H1 (cell line): ENCODE measurements around the gene TET1. TPM values are rescaled to one million over a fixed set of nuclear protein-coding genes. Genes with fewer than 3 reads are reported as not detected.

Experiments used
- CTCF ChIA-PET: fragments of 300-600 bp; sonication (Branson Sonifier 250); formaldehyde crosslinking; loops from one replicate; lab custom pipeline; 2021; ENCODE audit not compliant: partially characterized antibody; lab: Charles Lee
- POLR2A ChIA-PET: fragments of 300-600 bp; sonication (Branson Sonifier 250); formaldehyde crosslinking; loops from one replicate; lab custom pipeline; 2021; ENCODE audit warnings: inconsistent platforms; ENCODE audit not compliant: partially characterized antibody; lab: Charles Lee
- DNase-seq, 2 experiments: peaks; one replicate each; pipeline versions ENCODE4 v3.0.0 to v3.0.0-alpha.2; 2010 to 2022; ENCODE audit warnings: low spot score in 2 of 2, low read depth in 1 of 2, mixed read lengths in 1 of 2
- FAIRE-seq: peaks from 2 replicates; lab custom pipeline; 2011; peaks lifted over from hg19 to GRCh38; lab: Jason Lieb, UNC
- H2AFZ ChIP-seq: 2 replicates; pipeline ENCODE4 v1.8.1; 2012; ENCODE audit warnings: low read length, inconsistent platforms
- H2AK5ac ChIP-seq: 2 replicates; pipeline ENCODE4 v1.6.1; 2013; ENCODE audit warnings: low read depth, low read length
- H2BK120ac ChIP-seq: replicated peaks from 2 replicates; pipeline ENCODE3; 2013; ENCODE audit warnings: low read depth, low read length, inconsistent platforms
- H2BK12ac ChIP-seq: 2 replicates; pipeline ENCODE4 v1.6.1; 2013; ENCODE audit warnings: low read depth, low read length
- H2BK15ac ChIP-seq: 2 replicates; pipeline ENCODE4 v1.6.1; 2013; ENCODE audit warnings: low read length
- H2BK20ac ChIP-seq: 2 replicates; pipeline ENCODE4 v1.6.1; 2013; ENCODE audit warnings: low read length
- H2BK5ac ChIP-seq: 2 replicates; pipeline ENCODE4 v1.6.1; 2013; ENCODE audit warnings: low read depth, low read length
- H3K14ac ChIP-seq: 2 replicates; pipeline ENCODE4 v1.6.1; 2013; ENCODE audit warnings: inconsistent platforms; ENCODE audit not compliant: insufficient read length
- H3K18ac ChIP-seq: 2 replicates; pipeline ENCODE4 v1.6.1; 2013; ENCODE audit warnings: low read length; ENCODE audit errors: extremely low read depth
- H3K23ac ChIP-seq: 2 replicates; pipeline ENCODE4 v1.6.1; 2013; ENCODE audit warnings: inconsistent platforms; ENCODE audit not compliant: insufficient read length
- H3K23me2 ChIP-seq: 2 replicates; pipeline ENCODE4 v1.6.1; 2013; ENCODE audit warnings: low read depth, low read length
- H3K27ac ChIP-seq: 2 replicates; pipeline ENCODE4 v1.6.1; 2011; ENCODE audit warnings: low read depth, low read length, inconsistent platforms
- H3K27me3 ChIP-seq, 4 experiments: replicated peaks in 1 of 4; 1 replicate in 1 of 4; 2 replicates in 3 of 4; pipeline versions ENCODE4 v1.6.1 to v1.8.1; 2011 to 2013; ENCODE audit warnings: low read length in 3 of 4, mild to moderate bottlenecking in 3 of 4, inconsistent platforms in 2 of 4, mixed read lengths in 2 of 4, moderate library complexity in 1 of 4; ENCODE audit not compliant: control insufficient read depth in 3 of 4, insufficient read depth in 3 of 4; ENCODE audit errors: extremely low read depth in 1 of 4
- H3K36me3 ChIP-seq, 4 experiments: 2 replicates each; pipeline versions ENCODE4 v1.6.1 to v1.8.1; 2011 to 2013; ENCODE audit warnings: mild to moderate bottlenecking in 4 of 4, low read length in 3 of 4, moderate library complexity in 2 of 4, control low read depth in 1 of 4, inconsistent platforms in 1 of 4; ENCODE audit not compliant: insufficient read depth in 4 of 4, control insufficient read depth in 2 of 4
- H3K4ac ChIP-seq: replicated peaks from 2 replicates; pipeline ENCODE3; 2013; ENCODE audit warnings: low read length, low read depth, mixed read lengths, inconsistent platforms; ENCODE audit not compliant: insufficient read length
- H3K4me1 ChIP-seq, 4 experiments: replicated peaks in 1 of 4; 1 replicate in 1 of 4; 2 replicates in 3 of 4; pipeline versions ENCODE4 v1.6.1 to v1.8.1; 2011 to 2013; ENCODE audit warnings: low read length in 3 of 4, inconsistent platforms in 2 of 4, mixed read lengths in 1 of 4; ENCODE audit not compliant: insufficient read depth in 4 of 4, control insufficient read depth in 3 of 4
- H3K4me2 ChIP-seq, 2 experiments: 2 replicates each; pipeline versions ENCODE4 v1.6.1 to v1.8.1; 2011 to 2013; ENCODE audit warnings: low read depth in 2 of 2, low read length in 2 of 2, control low read depth in 1 of 2, inconsistent platforms in 1 of 2, mild to moderate bottlenecking in 1 of 2; ENCODE audit not compliant: insufficient read depth in 1 of 2
- H3K4me3 ChIP-seq, 4 experiments: fragments of 200-600, 300-600 bp in 1 of 4; sonication (generic), shearing (Covaris generic), sonication (Bioruptor Twin) in 1 of 4; 2 replicates each; pipeline versions ENCODE4 v1.5.1 to v1.8.1; 2011 to 2016; ENCODE audit warnings: low read length in 4 of 4, low read depth in 3 of 4, control low read depth in 2 of 4, inconsistent platforms in 2 of 4, mild to moderate bottlenecking in 2 of 4, mixed read lengths in 1 of 4, moderate library complexity in 1 of 4; ENCODE audit not compliant: insufficient read depth in 2 of 4; ENCODE audit errors: extremely low read depth in 1 of 4
- H3K56ac ChIP-seq: replicated peaks from 2 replicates; pipeline ENCODE3; 2013; ENCODE audit warnings: low read depth, mild to moderate bottlenecking, mixed read lengths, low read length, inconsistent platforms; ENCODE audit not compliant: insufficient read length
- H3K79me1 ChIP-seq: 2 replicates; pipeline ENCODE4 v1.6.1; 2013; ENCODE audit warnings: low read depth, low read length, control low read depth
- H3K79me2 ChIP-seq, 2 experiments: 2 replicates each; pipeline versions ENCODE4 v1.6.1 to v1.8.1; 2012 to 2013; ENCODE audit warnings: low read length in 2 of 2, mild to moderate bottlenecking in 2 of 2, inconsistent platforms in 1 of 2; ENCODE audit not compliant: insufficient read depth in 2 of 2, control insufficient read depth in 1 of 2
- H3K9ac ChIP-seq, 4 experiments: replicated peaks in 1 of 4; 1 replicate in 1 of 4; 2 replicates in 3 of 4; pipeline versions ENCODE4 v1.6.1 to v1.8.1; 2011 to 2013; ENCODE audit warnings: low read depth in 3 of 4, low read length in 3 of 4, control low read depth in 2 of 4, mild to moderate bottlenecking in 2 of 4, moderate library complexity in 2 of 4, inconsistent platforms in 1 of 4; ENCODE audit errors: extremely low read depth in 1 of 4
- H3K9me3 ChIP-seq, 2 experiments: 2 replicates each; pipeline versions ENCODE4 v1.6.1 to v1.8.1; 2012 to 2013; ENCODE audit warnings: mild to moderate bottlenecking in 2 of 2, moderate library complexity in 2 of 2, control low read depth in 1 of 2, inconsistent platforms in 1 of 2, low read depth in 1 of 2, low read length in 1 of 2, mixed read lengths in 1 of 2; ENCODE audit not compliant: insufficient read depth in 2 of 2
- H4K20me1 ChIP-seq, 2 experiments: replicated peaks in 1 of 2; 2 replicates each; pipeline versions ENCODE3 to v1.8.1; 2011 to 2013; ENCODE audit warnings: inconsistent platforms in 2 of 2, low read length in 2 of 2, mild to moderate bottlenecking in 1 of 2; ENCODE audit not compliant: insufficient read depth in 2 of 2, control insufficient read depth in 1 of 2
- H4K5ac ChIP-seq: 2 replicates; pipeline ENCODE4 v1.6.1; 2013; ENCODE audit warnings: low read length, low read depth, mixed read lengths, inconsistent platforms; ENCODE audit not compliant: insufficient read length
- H4K8ac ChIP-seq: 2 replicates; pipeline ENCODE4 v1.8.0; 2013; ENCODE audit warnings: mild to moderate bottlenecking, moderate library complexity, low read length, inconsistent platforms; ENCODE audit not compliant: insufficient read depth; ENCODE audit errors: extremely low read depth
- H4K91ac ChIP-seq: replicated peaks from 2 replicates; pipeline ENCODE3; 2013; ENCODE audit warnings: low read length, mixed read lengths, inconsistent platforms; ENCODE audit not compliant: insufficient read length
- EGR1 ChIP-seq: IDR thresholded peaks from 2 replicates; pipeline ENCODE4 v1.6.1; 2011; ENCODE audit warnings: low read depth, low read length, borderline replicate concordance
- JUN ChIP-seq: IDR thresholded peaks from 2 replicates; pipeline ENCODE4 v1.6.1; 2011; ENCODE audit warnings: low read depth, mild to moderate bottlenecking, improper control_type of control experiment, low read length
- RFX5 ChIP-seq: IDR thresholded peaks from 2 replicates; pipeline ENCODE4 v1.6.1; 2011; ENCODE audit warnings: low read depth, low read length, improper control_type of control experiment, borderline replicate concordance
- WGBS, 2 experiments: shearing (Covaris generic) in 1 of 2; methylation state at CpG; one replicate each; pipeline versions ENCODE4 v1.1.6 to v1.1.7; 2013 to 2015; ENCODE audit warnings: low lambda C conversion rate in 2 of 2, mixed read lengths in 2 of 2, inconsistent platforms in 1 of 2, low coverage in 1 of 2, missing lambda C conversion rate in 1 of 2; ENCODE audit not compliant: insufficient replicate concordance in 2 of 2, insufficient coverage in 1 of 2, insufficient read length in 1 of 2; ENCODE audit errors: extremely low coverage in 1 of 2, missing lambda C conversion rate in 1 of 2; 5-methylcytosine and 5-hydroxymethylcytosine counted together
- polyA plus RNA-seq, 7 experiments: library from polyadenylated mRNA; depleted of rRNA in 3 of 7; stranded (reverse) in 5 of 7; unstranded in 2 of 7; fragments of >200 nt in 5 of 7; fragments of 200-250 nt in 2 of 7; gene quantifications; 1 replicate in 5 of 7; 2 replicates in 1 of 7; 4 replicates in 1 of 7; pipeline versions ENCODE4 v1.2.1 to v1.2.3, GENCODE V29; 2011 to 2013; ENCODE audit warnings: missing spikeins in 2 of 7, mixed read lengths in 2 of 7
- total RNA-seq: library from RNA; stranded (reverse); fragmentation: NEBNext Ultra II Directional; extraction: Animal tissue kit (Norgen Biotek cat#: 25700); gene quantifications from 2 replicates; pipeline ENCODE4 v1.2.1, GENCODE V29; 2021

The TET1 gene
- total and polyA plus RNA-seq, 2 of the 8 experiments (the other 6 are each of a cell fraction or from before 2014, with no cell fraction given) = 15.2 to 69.3 TPM

DNA sequence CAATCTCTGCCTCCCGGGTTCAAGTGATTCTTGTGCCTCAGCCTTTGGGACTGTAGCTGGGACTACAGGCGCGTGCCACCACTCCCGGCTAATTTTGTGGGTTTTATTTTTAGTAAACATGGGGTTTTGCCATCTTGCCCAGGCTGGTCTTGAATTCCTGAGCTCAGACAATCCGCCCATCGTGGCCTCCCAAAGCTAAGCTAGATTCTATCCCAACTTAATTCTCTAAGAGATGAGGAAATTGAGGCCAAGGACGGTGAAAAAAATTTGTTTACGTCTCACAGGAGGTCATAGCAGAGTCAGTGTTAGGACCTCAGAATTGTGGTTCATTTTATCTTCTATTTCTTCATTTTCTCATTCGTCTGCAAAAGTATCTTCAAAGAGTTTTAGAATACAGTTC, 167.0 kb downstream of the TET1 start:
- POLR2A ChIA-PET = interaction anchor here (0.7 to 3.6 kb wide), 7 partner anchors 9 to 229 kb away, joined by 3 to 11 read pairs (median 4); partner anchors contain the start of gene DDX21

More for the DNA sequence above, 167.0 kb downstream of the TET1 start:
- H2BK20ac ChIP-seq = no peak overlapping the region
- peaks cover 0 to 5% of the 10 kb centered on the region in 2 experiments for H4K20me1 ChIP-seq
- peaks cover 18 to 91% (median 47%) of the 10 kb centered on the region in 4 experiments for H3K36me3 ChIP-seq
- no peak overlapping the region for H3K18ac ChIP-seq
- H2BK15ac ChIP-seq = no peak overlapping the region
- H3K79me2 ChIP-seq = peaks cover 0 to 66% of the 10 kb centered on the region in 2 experiments; a peak in 3 of 4 replicates
- H3K27me3 ChIP-seq = no peaks in the 10 kb centered on the region
- H3K4me2 ChIP-seq = no peak overlapping the region
- 95% methylated on average over 9 of the region's 9 CpGs; no CpG with 5 or more reads in 1 of the 2 experiments for WGBS, 2 experiments
- H4K5ac ChIP-seq = no peak overlapping the region
- H2BK120ac ChIP-seq = no peak overlapping the region
- FAIRE-seq = no peak
- H2AK5ac ChIP-seq = no peak overlapping the region
- H3K14ac ChIP-seq = no peak overlapping the region
- peaks cover 0 to 4% (median 1%) of the 10 kb centered on the region in 4 experiments; a peak in 4 of 7 replicates for H3K4me1 ChIP-seq
- no peak overlapping the region for H2BK12ac ChIP-seq
- no peak overlapping the region for H4K91ac ChIP-seq
- TF ChIP-seq RFX5 (no peak), EGR1 (no peak), JUN (no peak)
- no peaks in the 10 kb centered on the region for H3K9me3 ChIP-seq
- H3K4me3 ChIP-seq = no peak overlapping the region
- CTCF ChIA-PET = interaction anchor here (0.9 to 1.5 kb wide), 2 partner anchors 14 to 228 kb away, joined by 3 read pairs; no protein-coding TSS in a partner anchor
- no peak overlapping the region for H3K23ac ChIP-seq
- no peak overlapping the region for H3K9ac ChIP-seq
- H4K8ac ChIP-seq = no peak overlapping the region
- no peak overlapping the region for H2AFZ ChIP-seq
- H3K27ac ChIP-seq = no peak overlapping the region
- no peak overlapping the region for H2BK5ac ChIP-seq
- DNase-seq = no peak
- H3K79me1 ChIP-seq = peaks cover 8% of the 10 kb centered on the region
- H3K4ac ChIP-seq = no peak overlapping the region
- no peaks in the 10 kb centered on the region for H3K23me2 ChIP-seq
- H3K56ac ChIP-seq = no peak overlapping the region
